ENCODE data around the gene HCFC1. TPM values are rescaled to one million over a fixed set of nuclear protein-coding genes. Genes with fewer than 3 reads are reported as not detected.
A peak's percentile ranks its signal among the peaks of the same experiment; 100 is the strongest.

HCFC1 gene
- total and polyA plus RNA-seq, 9 of the 15 experiments (the other 6 are each of a cell fraction or from before 2014, with no cell fraction given): 2.8 to 133 (median 17.1) TPM

DNA sequence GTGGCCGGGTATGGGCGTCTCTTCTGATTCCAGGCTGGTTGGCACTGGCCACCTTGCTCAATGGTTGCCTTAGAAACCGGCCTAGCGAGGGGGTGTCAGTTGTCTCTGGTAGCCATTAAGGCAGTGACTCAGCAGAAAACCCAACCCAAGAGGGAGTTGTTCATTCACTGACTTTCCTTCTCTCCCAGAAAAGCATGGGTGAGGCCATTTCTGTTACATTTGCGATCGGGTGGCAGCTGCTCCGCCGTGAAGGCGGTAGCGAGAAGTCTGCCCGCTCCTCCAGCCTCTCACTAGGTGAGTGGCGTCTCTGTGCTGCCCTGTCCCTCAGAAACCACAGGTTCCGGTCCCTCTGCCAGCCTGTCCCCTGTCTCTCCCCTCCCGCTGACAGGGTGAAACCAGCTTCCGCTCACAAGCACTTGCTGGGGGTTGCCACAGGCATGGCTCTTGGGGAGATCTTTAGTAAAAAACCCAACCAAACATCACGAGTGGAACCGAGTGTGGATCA is 30.6 kb upstream of the HCFC1 start (continued):
- TF ChIP-seq ZNF282 (CRISPR knock-in tag; IDR thresholded peaks at IDR 0.05) (no peak), POLR2H (tag; IDR thresholded peaks at IDR 0.05; ENCODE audit: low read depth) (no peak), ESRRB (CRISPR knock-in tag; IDR thresholded peaks at IDR 0.05; ENCODE audit: borderline replicate concordance) (no peak), RAD21 (CRISPR knock-in tag; conservative IDR thresholded peaks at IDR 0.05 in 1 of 2, IDR thresholded peaks at IDR 0.05 in 1 of 2) (no peak), NUFIP1 (IDR thresholded peaks at IDR 0.05; ENCODE audit: partially characterized antibody) (no peak), DNMT1 (IDR thresholded peaks at IDR 0.05) (no peak), EGR1 (conservative IDR thresholded peaks at IDR 0.05) (peak; percentile 65), EP300 (IDR thresholded peaks at IDR 0.05; ENCODE audit: low read length) (no peak), CHD4 (IDR thresholded peaks at IDR 0.05; ENCODE audit: insufficient read depth, insufficient replicate concordance, low read depth, low read length, poor library complexity, severe bottlenecking) (no peak), FOXK1 (CRISPR knock-in tag; IDR thresholded peaks at IDR 0.05; ENCODE audit: borderline replicate concordance) (no peak), YY1 (IDR thresholded peaks at IDR 0.05; ENCODE audit: borderline replicate concordance in 1 of 3, control insufficient read depth in 1 of 3, extremely low read depth in 1 of 3, insufficient read depth in 3 of 3, insufficient read length in 1 of 3, insufficient replicate concordance in 2 of 3, low read depth in 1 of 3, low read length in 2 of 3) (peak; percentile 47 to 88 (median 73)), ZNF175 (CRISPR knock-in tag; IDR thresholded peaks at IDR 0.05; ENCODE audit: low read depth) (peak; percentile 96), ZNF785 (CRISPR knock-in tag; IDR thresholded peaks at IDR 0.05) (no peak), PHTF2 (CRISPR knock-in tag; IDR thresholded peaks at IDR 0.05) (no peak; the same call in 1 of the 2 replicates), KLF13 (tag; IDR thresholded peaks at IDR 0.05; ENCODE audit: borderline replicate concordance, low read depth) (peak; percentile 80)
- TF ChIP-seq, protein P1, sequence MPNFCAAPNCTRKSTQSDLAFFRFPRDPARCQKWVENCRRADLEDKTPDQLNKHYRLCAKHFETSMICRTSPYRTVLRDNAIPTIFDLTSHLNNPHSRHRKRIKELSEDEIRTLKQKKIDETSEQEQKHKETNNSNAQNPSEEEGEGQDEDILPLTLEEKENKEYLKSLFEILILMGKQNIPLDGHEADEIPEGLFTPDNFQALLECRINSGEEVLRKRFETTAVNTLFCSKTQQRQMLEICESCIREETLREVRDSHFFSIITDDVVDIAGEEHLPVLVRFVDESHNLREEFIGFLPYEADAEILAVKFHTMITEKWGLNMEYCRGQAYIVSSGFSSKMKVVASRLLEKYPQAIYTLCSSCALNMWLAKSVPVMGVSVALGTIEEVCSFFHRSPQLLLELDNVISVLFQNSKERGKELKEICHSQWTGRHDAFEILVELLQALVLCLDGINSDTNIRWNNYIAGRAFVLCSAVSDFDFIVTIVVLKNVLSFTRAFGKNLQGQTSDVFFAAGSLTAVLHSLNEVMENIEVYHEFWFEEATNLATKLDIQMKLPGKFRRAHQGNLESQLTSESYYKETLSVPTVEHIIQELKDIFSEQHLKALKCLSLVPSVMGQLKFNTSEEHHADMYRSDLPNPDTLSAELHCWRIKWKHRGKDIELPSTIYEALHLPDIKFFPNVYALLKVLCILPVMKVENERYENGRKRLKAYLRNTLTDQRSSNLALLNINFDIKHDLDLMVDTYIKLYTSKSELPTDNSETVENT (CRISPR knock-in tag; IDR thresholded peaks at IDR 0.05): no peak
- TF ChIP-seq, protein P2, sequence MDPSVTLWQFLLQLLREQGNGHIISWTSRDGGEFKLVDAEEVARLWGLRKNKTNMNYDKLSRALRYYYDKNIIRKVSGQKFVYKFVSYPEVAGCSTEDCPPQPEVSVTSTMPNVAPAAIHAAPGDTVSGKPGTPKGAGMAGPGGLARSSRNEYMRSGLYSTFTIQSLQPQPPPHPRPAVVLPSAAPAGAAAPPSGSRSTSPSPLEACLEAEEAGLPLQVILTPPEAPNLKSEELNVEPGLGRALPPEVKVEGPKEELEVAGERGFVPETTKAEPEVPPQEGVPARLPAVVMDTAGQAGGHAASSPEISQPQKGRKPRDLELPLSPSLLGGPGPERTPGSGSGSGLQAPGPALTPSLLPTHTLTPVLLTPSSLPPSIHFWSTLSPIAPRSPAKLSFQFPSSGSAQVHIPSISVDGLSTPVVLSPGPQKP (CRISPR knock-in tag; IDR thresholded peaks at IDR 0.05): no peak
- TF ChIP-seq, protein P3, sequence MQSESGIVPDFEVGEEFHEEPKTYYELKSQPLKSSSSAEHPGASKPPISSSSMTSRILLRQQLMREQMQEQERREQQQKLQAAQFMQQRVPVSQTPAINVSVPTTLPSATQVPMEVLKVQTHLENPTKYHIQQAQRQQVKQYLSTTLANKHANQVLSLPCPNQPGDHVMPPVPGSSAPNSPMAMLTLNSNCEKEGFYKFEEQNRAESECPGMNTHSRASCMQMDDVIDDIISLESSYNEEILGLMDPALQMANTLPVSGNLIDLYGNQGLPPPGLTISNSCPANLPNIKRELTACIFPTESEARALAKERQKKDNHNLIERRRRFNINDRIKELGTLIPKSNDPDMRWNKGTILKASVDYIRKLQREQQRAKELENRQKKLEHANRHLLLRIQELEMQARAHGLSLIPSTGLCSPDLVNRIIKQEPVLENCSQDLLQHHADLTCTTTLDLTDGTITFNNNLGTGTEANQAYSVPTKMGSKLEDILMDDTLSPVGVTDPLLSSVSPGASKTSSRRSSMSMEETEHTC (IDR thresholded peaks at IDR 0.05): no peak
- TF ChIP-seq, protein P4, sequence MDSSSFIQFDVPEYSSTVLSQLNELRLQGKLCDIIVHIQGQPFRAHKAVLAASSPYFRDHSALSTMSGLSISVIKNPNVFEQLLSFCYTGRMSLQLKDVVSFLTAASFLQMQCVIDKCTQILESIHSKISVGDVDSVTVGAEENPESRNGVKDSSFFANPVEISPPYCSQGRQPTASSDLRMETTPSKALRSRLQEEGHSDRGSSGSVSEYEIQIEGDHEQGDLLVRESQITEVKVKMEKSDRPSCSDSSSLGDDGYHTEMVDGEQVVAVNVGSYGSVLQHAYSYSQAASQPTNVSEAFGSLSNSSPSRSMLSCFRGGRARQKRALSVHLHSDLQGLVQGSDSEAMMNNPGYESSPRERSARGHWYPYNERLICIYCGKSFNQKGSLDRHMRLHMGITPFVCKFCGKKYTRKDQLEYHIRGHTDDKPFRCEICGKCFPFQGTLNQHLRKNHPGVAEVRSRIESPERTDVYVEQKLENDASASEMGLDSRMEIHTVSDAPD (CRISPR knock-in tag; IDR thresholded peaks at IDR 0.05): peak; percentile 66; the same call in 1 of the 2 replicates
